GM19035 (cell line): Measurements from ENCODE around the gene PKD2L1.
A peak's percentile ranks its signal among the peaks of the same experiment; 100 is the strongest.

Source experiments
- ATAC-seq: cut with Tn5 transposase; IDR thresholded peaks from one replicate; pipeline ENCODE4 v1.9.1; 2021; ENCODE audit not compliant: unreplicated experiment

Gene PKD2L1

DNA sequence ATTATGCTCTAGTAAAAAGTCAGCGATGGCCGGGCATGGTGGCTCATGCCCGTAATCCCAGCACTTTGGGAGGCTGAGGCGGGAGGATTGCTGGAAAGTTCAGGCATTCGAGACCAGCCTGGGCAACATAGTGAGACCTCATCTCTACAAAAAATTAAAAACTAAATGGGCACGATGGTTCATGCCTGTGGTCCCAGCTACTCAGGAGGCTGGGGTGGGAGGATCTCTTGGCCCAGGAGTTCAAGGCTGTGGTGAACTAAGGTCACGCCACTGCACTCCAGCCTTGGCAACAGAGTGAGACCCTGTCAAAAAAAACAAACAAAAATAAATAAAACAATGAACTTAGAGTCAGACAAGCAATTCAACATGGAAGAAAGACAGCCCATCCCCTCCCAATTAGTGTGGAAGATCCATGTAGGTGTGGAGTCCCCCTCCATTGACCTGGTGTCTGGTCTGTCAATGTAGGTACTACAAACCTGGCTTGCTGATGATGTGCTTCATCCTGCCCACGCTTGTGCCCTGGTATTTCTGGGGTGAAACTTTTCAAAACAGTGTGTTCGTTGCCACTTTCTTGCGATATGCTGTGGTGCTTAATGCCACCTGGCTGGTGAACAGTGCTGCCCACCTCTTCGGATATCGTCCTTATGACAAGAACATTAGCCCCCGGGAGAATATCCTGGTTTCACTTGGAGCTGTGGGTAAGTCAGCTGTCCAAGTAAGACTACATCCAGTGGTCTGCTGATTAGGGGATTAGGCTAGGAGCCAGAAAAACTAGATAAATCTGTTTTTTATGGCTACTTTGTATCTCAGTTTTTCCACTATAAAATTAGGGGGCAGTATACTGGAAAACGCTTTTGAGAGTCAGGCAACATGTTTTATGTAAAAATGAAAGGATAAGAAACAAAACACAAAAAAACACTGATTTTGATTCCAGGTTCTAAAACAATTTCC lies 26.3 kb upstream of the PKD2L1 start:
- ATAC-seq, result no peak

DNA sequence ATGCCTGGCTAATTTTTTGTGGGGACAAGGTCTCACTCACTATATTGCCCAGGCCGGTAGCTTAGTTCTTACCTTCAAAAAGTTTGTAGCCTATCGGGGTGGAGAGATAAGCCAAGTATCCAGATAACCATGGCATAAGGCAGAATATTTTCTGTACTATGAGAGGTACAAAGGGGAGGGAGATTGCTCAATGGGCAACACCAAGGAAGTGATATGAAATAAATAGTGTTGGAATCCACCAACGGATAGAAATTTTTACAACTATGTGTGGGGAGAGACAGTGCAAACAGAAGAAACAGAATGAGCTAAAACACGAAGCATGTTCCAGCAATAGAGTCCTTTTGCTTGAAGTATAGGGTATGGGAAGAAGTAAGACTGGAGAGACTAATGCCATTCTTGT lies 25.1 kb upstream of the PKD2L1 start:
- no peak for ATAC-seq

DNA sequence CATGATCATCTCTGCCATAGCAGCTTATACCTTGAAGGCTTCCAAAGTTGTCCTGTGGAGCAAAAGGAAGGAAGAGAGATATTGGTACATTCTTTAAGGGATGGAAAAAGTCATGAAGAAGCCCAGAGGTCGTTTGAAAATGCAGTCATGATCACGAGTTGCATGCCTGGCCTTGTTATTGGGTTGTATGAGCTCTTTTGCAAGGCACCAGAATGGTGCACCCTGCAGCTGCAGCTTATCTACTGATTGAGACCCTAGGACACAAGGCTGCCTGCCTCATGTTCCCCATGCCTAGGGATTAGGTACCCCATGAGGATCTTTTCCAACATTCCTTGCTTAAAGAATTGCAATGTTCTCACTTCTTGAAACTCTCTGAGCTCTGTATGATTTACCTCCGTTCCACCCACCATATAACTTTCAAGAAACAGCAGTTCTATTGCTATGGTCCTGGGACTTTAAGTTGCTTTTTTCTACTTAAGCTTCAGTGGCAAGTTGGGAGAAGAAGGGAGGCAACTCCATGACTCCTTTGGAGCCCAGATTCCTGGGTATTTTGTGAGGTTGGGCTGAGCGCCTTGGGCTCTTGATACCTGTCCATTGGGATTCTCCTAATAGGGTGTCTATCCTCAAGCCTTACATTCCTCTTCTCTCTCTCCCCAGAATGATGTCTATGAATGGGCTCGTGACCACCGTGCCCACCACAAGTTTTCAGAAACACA lies 23.9 kb upstream of the PKD2L1 start:
- ATAC-seq, result no peak

DNA sequence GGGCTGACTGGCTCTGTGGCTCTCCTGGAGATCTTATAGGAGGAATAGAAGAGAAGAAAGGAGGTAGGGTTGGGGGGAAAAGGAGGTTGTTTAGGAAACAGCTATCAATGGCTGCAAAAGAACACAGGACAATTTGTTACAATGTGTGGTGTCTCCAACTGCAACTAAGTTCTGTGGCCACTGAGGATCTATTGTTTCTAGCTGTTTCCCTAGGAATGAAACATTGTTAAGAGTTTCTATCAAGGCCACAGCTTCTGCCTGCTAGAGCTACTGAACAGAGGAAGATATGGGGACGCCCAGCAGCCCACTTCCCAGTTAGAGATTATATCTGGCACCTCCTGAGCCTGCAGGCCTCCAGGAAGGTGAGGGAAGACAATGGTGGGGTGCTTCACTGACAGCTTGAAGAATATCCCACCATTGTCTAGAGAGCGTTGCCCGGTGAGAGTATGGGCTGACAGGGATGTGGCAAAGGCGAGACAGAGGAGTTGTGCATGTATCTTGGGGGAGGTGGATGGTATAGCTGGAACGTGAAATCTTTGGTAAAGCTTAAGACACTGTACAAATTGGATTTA lies 21.0 kb upstream of the PKD2L1 start:
- ATAC-seq, result no peak

DNA sequence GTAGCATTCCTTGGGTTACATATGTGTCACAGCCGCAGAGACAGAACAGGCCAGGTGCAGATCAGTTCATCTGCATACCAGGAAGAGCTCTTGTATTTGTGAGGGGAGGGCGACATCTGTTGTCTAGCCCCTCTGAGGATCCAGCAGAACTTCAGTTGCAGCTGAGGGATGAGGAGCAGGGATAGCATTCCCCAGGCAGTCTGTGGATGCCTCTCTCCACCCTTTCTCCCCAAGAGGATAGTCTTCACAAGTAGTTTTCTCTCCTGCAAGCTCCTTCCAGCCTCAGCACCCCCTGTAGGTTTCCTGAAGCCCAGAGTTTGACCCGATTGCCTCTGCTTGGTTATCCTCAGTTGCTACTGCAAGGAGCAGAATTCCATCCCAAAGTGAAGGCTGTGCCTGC lies 19.6 kb upstream of the PKD2L1 start:
- ATAC-seq, result no peak

DNA sequence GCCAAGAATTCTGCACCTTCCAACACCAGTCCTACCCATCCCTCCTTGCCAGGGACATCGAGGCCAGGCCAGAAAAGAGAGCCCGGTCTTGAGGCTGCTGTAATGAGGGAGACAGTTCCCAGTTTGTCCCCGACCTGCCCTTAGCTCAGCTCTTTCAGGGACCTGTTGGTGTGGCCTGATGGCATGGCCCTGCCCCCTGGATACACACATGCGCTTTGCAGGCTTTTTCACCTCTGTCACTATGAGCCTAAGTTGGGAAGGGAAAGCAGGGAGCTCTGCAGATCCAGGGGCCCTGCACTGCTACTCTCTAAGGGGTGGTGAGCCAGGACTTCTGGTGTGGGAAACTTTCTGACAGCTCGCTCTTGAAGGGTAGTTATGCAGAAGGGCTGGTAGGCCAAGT lies 19.1 kb upstream of the PKD2L1 start:
- ATAC-seq, result no peak

DNA sequence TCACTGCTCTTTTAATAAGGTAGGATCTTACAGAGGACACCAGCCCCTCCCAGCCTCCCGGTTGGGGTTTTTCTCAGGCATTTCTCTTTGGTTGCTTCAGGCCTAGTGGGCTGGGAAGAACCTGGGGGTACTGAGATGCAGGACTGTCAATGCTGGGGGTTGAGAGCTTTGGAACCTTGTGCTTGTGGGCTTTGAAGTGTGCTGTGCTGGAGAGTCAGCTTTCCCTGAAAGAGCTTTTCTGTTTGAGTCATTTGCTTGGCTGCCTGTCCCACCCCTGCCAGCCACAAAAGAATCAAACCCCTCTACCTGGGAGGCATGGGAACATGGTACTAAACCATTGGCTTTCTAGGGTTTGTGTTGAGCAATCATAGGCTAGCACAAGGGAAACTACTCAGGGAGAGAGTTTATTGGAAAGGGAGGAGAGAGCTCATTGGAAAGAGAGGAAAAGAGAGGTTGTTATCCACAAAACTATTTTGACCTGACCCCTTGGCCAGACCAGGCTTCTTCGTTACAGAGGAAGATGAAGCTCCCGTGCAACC lies 18.4 kb upstream of the PKD2L1 start:
- no peak for ATAC-seq

DNA sequence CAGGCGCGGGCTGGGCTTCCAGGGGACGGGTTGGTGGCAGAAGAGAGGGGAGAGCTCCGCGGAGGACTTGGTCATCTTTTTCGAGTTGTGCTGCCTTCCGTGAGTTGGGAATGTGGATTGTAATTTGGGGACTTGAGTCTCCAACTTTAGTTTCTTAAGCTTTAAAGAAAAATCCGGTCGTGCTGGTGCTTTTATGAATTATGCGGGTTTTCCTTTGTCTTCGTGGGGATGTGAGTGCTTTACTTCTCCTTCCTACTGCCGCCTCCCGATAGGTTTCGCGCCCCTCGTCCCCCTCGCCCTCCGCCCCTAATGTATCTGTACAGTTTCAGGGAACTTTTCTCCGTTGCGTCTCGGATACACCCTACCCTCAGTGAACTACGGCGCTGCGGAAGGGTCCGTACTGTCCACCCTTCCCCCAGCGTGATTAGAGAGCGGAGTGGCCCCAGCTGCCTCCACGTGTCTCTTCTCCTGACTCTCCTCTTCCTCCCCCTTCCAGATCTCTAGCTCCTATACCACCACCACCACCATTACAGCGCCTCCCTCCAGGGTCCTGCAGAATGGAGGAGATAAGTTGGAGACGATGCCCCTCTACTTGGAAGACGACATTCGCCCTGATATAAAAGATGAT lies 17.7 kb upstream of the PKD2L1 start:
- no peak for ATAC-seq

DNA sequence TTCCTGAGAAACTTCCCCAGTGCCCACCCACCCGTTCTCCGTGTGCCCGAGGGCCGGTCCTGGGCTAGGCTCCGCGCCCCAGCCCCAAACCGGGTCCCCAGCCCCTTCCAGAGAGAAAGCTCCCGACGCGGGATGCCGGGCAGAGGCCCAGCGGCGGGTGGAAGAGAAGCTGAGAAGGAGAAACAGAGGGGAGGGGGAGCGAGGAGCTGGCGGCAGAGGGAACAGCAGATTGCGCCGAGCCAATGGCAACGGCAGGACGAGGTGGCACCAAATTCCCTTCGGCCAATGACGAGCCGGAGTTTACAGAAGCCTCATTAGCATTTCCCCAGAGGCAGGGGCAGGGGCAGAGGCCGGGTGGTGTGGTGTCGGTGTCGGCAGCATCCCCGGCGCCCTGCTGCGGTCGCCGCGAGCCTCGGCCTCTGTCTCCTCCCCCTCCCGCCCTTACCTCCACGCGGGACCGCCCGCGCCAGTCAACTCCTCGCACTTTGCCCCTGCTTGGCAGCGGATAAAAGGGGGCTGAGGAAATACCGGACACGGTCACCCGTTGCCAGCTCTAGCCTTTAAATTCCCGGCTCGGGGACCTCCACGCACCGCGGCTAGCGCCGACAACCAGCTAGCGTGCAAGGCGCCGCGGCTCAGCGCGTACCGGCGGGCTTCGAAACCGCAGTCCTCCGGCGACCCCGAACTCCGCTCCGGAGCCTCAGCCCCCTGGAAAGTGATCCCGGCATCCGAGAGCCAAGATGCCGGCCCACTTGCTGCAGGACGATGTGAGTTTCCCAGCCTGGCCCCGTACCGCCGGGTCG lies 16.9 kb upstream of the PKD2L1 start, which contains the start of gene SCD:
SCD (plus strand) TSS at position 469 of the 803 bp plus-strand sequence; CDS start at position 741, 272 bp downstream.
- ATAC-seq, result peak; percentile 90

DNA sequence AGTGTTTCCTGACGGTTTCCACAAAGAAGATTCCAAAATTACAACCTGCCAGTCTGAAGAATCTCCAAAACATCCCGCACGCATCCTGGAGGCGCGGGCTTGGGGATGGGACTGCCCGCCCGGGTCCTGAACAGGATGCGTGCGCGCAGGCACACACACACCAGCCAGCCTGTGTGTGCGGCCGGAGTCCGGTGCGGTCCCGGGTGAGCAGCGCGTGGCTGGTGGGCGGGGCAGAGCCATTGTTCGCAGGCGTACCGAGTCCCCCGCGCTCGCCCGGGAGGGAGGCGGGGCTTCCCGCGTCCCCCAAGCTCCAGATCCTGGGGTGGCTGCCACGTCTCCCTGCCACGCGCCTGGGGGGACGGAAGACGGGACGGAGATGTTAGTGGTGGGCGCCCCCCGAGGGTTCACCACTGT lies 16.3 kb upstream of the PKD2L1 start:
- peak; percentile 62 for ATAC-seq

DNA sequence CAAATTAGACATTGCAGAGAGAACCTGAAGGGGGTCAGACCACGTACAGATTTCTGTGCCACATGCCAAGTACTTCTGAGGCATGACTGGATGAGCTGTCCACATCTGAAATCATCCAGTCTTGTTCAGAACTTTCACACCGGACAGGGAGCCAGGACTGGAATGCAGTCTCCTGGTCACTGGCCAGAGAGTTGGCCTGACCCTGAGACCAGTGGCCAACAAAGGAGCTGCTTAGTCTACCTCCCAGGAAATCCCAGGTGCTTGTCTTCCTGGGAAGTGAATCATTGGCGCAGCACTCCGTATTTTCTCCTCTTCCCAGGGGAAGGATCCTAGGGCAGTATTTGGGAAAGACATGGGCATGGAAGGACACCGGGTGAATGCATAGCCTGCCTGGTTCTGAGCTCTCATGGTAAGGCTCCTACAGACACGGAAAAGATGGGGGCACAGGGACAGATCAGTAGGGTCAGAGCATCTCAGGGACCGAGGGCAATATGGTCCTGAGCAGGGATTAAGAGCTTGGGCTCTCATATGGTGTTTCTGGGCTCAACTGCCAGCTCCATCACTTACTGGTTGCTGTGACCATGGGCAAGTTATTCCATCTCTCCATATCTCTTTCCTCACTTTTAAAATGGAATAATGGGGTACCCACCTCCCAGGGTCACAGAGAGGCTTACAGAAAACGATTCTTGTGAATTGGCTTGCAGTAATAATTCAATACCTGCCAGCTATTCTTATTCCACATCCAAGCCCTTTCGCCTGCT lies 15.7 kb upstream of the PKD2L1 start:
- ATAC-seq, result no peak

DNA sequence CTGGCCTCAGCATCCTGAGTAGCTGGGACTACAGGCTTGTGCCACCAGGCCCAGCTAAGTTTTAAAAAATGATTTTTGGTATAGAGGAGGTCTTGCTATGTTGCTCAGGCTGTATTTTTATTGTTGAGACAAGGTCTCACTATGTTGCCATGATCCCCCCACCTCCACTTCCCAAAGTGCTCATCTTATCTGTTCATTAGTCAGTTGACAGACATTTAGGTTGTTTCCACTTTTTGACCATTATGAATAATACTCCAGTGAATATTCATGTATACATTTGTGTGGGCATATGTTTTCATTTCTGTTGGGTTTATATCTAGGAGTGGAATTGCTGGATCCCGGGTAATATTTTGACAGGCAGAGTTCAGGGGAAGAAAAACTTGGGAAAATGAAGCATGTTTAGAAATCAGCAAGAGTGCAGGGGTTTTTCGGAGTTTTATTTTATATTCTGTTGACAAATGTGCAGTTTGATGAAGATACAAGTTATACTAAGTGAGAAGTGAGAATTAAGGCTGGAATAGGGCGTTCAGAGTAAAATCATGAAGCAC lies 14.3 kb upstream of the PKD2L1 start:
- no peak for ATAC-seq

DNA sequence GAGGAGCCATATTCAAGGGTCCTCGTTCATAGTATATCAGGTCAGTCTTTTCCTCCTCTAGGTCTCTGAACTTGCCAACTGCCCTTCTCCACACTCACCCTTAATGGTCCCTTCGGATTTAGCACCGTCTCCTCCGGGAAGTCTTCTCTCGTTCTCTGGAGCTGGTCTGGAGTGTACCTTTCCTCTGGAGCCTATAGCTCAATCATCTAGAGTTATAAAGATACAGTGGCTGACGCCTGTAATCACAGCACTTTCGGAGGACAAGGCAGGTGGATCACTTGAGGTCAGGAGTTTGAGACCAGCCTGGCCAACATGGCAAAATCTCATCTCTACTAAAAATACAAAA lies 12.6 kb upstream of the PKD2L1 start:
- no peak for ATAC-seq

DNA sequence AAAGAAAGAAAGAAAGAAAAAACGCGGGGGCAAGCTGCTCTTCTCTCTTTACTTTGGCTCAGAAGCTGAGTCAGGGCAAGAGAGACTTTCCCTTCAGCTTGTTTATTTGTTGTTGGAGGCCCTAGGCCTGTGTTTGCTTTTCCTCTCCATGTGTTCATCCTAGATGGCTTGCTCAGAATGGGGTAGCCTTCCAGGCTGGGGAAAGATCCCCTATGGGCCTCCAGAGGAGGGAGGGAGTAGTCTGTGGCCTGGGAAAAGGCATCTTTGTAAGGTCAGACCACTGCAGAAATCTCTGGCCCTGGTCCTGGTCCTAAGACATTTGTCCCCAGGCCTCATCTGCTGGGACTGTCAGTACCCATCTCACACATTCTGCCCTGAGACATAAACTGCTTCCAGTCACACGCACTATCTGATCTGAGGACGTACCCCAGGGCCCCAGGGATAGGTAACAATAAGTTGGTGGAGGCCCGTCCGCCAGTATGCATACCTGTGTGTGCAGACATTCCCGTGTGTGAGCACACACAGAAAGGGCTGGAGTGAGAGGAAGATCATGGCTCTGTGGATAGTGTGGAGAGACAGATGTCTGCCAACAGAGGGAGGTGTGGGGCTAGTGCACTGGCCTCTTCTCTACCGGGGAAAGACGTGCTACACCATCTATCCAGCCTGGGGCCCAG lies 12.1 kb upstream of the PKD2L1 start:
- no peak for ATAC-seq

DNA sequence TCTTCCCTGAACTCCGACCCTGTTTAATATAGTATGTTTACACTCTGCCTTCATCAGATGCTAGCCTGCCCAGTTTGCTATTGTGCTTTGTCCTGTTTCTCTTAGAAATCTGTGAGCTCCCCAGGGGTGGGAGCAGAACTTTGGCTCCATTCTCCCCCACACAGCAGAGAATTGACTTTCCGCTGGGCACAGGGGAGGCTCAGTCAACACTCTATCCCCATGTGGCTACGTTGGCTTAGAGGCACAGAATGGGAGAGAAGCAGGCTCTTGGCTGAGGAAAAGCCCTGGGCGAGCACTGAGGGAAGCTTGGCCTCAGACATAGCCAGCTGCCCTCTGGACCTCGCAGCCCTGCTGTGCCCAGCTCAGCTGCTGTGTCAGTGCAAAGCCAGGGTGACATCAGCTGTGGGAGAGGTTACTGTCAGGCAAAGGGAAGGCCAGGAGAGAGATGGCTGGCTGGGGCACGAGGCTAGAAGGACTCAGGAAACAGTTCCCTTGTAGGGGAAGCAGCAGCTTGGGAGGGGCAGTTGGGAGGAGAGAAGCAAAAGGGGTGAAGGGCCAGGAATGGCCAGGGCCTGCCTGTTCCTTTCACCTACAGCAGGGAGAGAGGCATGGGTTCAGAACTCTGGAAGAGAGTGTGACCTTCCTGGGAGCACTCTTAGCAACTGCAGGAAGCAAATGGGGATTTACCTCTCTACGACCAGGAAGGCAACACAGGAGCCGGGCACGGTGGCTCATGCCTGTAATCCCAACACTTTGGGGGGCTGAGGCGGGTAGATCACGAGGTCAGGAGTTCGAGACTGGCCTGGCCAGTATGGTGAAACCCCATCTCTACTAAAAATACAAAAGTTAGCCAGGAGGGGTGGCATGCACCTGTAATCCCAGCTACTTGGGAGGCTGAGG lies 11.2 kb upstream of the PKD2L1 start:
- ATAC-seq, result no peak

DNA sequence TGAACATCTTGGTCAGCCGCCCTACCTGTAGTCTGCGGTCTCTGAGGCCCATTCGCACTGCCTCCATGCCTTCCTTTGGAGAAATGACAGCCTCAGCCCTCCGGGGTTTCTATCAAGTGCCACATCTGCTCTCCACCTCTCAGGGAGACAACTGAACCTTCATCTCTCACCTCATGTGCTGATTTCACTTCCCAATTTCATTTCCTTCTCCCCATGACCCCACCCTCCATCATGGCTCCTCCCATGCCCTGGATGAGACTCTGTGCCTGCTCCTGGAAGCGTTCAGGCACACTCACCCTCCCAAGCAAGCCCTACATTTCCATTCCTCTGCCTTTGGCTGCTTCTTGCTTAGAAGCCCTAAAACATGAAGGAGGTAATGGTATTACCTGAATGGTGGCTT lies 9.2 kb upstream of the PKD2L1 start:
- no peak for ATAC-seq

DNA sequence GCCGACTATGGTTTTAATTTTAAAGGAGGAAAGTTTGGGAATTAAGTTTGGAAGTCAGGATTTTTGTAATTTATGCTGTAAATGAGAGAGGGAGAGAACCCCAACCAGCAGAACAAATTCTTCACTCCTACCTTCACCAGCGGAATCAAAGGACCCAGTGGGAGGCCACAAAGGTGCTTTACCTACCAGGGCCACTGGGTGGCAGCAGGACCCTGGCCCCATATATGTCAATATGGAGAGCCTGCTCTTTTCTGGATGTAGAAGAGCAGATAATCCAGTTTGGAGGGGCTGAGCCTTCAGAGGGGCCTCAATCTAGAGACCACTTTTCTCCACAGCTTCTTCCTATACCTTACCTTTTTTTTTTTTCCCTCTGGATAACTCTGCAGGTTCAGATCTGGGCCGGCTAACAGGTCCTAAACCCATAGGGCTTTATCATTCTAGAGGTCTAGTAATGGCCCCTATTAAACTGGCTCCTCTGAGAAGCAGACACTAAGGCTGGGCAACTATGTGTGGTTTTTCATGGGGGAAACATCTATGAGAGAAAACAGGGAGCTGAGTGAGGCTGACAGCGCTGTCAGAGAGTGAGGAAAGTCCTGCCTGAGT lies 8.5 kb upstream of the PKD2L1 start:
- no peak for ATAC-seq
